B cell (primary cell): ENCODE data around the gene LY9. TPM values are rescaled to one million over a fixed set of nuclear protein-coding genes. Genes with fewer than 3 reads are reported as not detected.

Experiments used
- ATAC-seq: fragments of 200-7000 bp; cut with Tn5 transposase; one replicate; pipeline ENCODE4 v1.10.0; 2021; ENCODE audit warnings: low read depth, mild to moderate bottlenecking, moderate number of reproducible peaks, moderate library complexity
- CTCF ChIA-PET: fragments of 350-600 bp; sonication (Branson Sonifier 250); formaldehyde crosslinking; loops from one replicate; lab custom pipeline; 2021; ENCODE audit warnings: antibody characterized with exemption, inconsistent platforms; lab: Charles Lee
- POLR2A ChIA-PET: fragments of 350-600 bp; sonication (Branson Sonifier 250); formaldehyde crosslinking; loops from one replicate; lab custom pipeline; 2021; ENCODE audit warnings: antibody characterized with exemption; lab: Charles Lee
- DNase-seq: peaks from one replicate; pipeline ENCODE4 v3.0.0; 2013
- H2AFZ ChIP-seq: 2 replicates; pipeline ENCODE4 v1.6.1; 2012; ENCODE audit warnings: mild to moderate bottlenecking, low read depth, low read length; ENCODE audit not compliant: insufficient read depth, poor library complexity, severe bottlenecking
- H3K27ac ChIP-seq, 2 donors: 1 replicate in 1 of 2; 2 replicates in 1 of 2; pipeline ENCODE4 v1.5.1; 2012 to 2013; ENCODE audit warnings: low read length in 2 of 2, mild to moderate bottlenecking in 2 of 2, moderate library complexity in 1 of 2
- H3K27me3 ChIP-seq, 4 experiments: fragments of 200-600 bp in 1 of 4; sonication (generic) in 1 of 4; replicated peaks in 1 of 4; 1 replicate in 2 of 4; 2 replicates in 2 of 4; pipeline versions ENCODE4 v1.6.1 to v1.7.0; 2013 to 2016; ENCODE audit warnings: low read length in 3 of 4, mild to moderate bottlenecking in 2 of 4, mixed read lengths in 1 of 4, moderate library complexity in 1 of 4; ENCODE audit not compliant: insufficient read depth in 4 of 4, control insufficient read depth in 3 of 4; ENCODE audit errors: control extremely low read depth in 1 of 4
- H3K36me3 ChIP-seq, 2 experiments: replicated peaks in 1 of 2; 1 replicate in 1 of 2; 2 replicates in 1 of 2; pipeline versions ENCODE4 v1.6.1 to v1.7.1; 2013; ENCODE audit warnings: low read length in 1 of 2; ENCODE audit not compliant: insufficient read depth in 2 of 2, control insufficient read depth in 1 of 2; ENCODE audit errors: control extremely low read depth in 1 of 2, extremely low read depth in 1 of 2
- H3K4me1 ChIP-seq, 2 donors: fragments of 200-600 bp in 1 of 2; sonication (generic) in 1 of 2; 1 replicate in 1 of 2; 2 replicates in 1 of 2; pipeline versions ENCODE4 v1.5.1 to v1.6.1; 2013 to 2017; ENCODE audit warnings: low read length in 2 of 2; ENCODE audit not compliant: control insufficient read depth in 2 of 2, insufficient read depth in 2 of 2
- H3K4me2 ChIP-seq: replicated peaks from 2 replicates; pipeline ENCODE3; 2012; ENCODE audit warnings: mild to moderate bottlenecking, low read depth, low read length; ENCODE audit not compliant: poor library complexity, severe bottlenecking
- H3K4me3 ChIP-seq, 5 experiments: fragments of 200-600 bp in 1 of 5; sonication (generic) in 1 of 5; 1 replicate in 3 of 5; 2 replicates in 2 of 5; pipeline versions ENCODE4 v1.5.1 to v1.7.0; 2011 to 2016; ENCODE audit warnings: low read length in 4 of 5, mild to moderate bottlenecking in 4 of 5, low read depth in 2 of 5, control low read depth in 1 of 5, moderate library complexity in 1 of 5; ENCODE audit not compliant: insufficient read depth in 1 of 5; ENCODE audit errors: control extremely low read depth in 1 of 5, extremely low read depth in 1 of 5
- H3K79me2 ChIP-seq: fragments of 200-600 bp; sonication (generic); one replicate; pipeline ENCODE4 v1.6.0; 2016; ENCODE audit warnings: low read length; ENCODE audit not compliant: control insufficient read depth, insufficient read depth
- H3K9ac ChIP-seq: fragments of 200-600 bp; sonication (generic); 2 replicates; pipeline ENCODE4 v1.6.1; 2017; ENCODE audit warnings: mild to moderate bottlenecking, low read length, moderate library complexity
- H3K9me3 ChIP-seq, 3 donors: one replicate each; pipeline versions ENCODE4 v1.6.1 to v1.7.1; 2013; ENCODE audit warnings: low read length in 2 of 3; ENCODE audit not compliant: control insufficient read depth in 2 of 3, insufficient read depth in 1 of 3; ENCODE audit errors: control extremely low read depth in 1 of 3
- H4K20me1 ChIP-seq: 2 replicates; pipeline ENCODE4 v1.6.0; 2012; ENCODE audit warnings: mild to moderate bottlenecking, low read length; ENCODE audit not compliant: insufficient read depth, control insufficient read depth, poor library complexity, severe bottlenecking
- H3K27ac Mint-ChIP-seq: one replicate; pipeline ENCODE4 v1.8.0; 2021; ENCODE audit warnings: mixed read lengths
- H3K27me3 Mint-ChIP-seq: one replicate; pipeline ENCODE4 v1.8.0; 2021; ENCODE audit warnings: mixed read lengths
- H3K4me1 Mint-ChIP-seq: one replicate; pipeline ENCODE4 v1.8.0; 2021; ENCODE audit warnings: mixed read lengths
- H3K4me3 Mint-ChIP-seq: one replicate; pipeline ENCODE4 v1.8.0; 2021; ENCODE audit warnings: mixed read lengths
- H3K9me3 Mint-ChIP-seq: one replicate; pipeline ENCODE4 v1.8.0; 2022; ENCODE audit warnings: mixed read lengths; ENCODE audit not compliant: insufficient read depth
- EZH2 ChIP-seq: IDR thresholded peaks from 2 replicates; pipeline ENCODE4 v1.6.1; 2012; ENCODE audit warnings: borderline replicate concordance, low read depth, mild to moderate bottlenecking, moderate library complexity, low read length; ENCODE audit not compliant: insufficient read depth, poor library complexity, severe bottlenecking
- WGBS: methylation state at CpG from one replicate; pipeline ENCODE4 v1.1.5; 2013; ENCODE audit warnings: missing lambda C conversion rate; ENCODE audit not compliant: insufficient coverage; 5-methylcytosine and 5-hydroxymethylcytosine counted together
- intact Hi-C: fragments of 100-400 bp; cut with micrococcal nuclease; formaldehyde crosslinking; loops from one replicate; pipeline ENCODE4 v1.10.0; 2022
- polyA plus RNA-seq: library from polyadenylated mRNA; depleted of rRNA; stranded (reverse); fragments of >200 nt; gene quantifications from 2 replicates; pipeline ENCODE4 v1.2.3, GENCODE V29; 2012
- total RNA-seq, 2 donors: library from RNA; stranded (reverse); fragments of 120-200 nt in 1 of 2; gene quantifications; 1 replicate in 1 of 2; 2 replicates in 1 of 2; pipeline versions ENCODE4 v1.2.3 to v1.2.4, GENCODE V29; 2013 to 2022
- TF ChIP-seq, protein P1 (sequence below): fragments of 200-600 bp; IDR thresholded peaks from one replicate; pipeline ENCODE4 v1.8.0; 2022; ENCODE audit warnings: antibody characterized with exemption, mild to moderate bottlenecking

Gene LY9
- total and polyA plus RNA-seq, 2 donors (not counting 1 experiment from before 2014, with no cell fraction given) = 252 to 365 TPM

DNA sequence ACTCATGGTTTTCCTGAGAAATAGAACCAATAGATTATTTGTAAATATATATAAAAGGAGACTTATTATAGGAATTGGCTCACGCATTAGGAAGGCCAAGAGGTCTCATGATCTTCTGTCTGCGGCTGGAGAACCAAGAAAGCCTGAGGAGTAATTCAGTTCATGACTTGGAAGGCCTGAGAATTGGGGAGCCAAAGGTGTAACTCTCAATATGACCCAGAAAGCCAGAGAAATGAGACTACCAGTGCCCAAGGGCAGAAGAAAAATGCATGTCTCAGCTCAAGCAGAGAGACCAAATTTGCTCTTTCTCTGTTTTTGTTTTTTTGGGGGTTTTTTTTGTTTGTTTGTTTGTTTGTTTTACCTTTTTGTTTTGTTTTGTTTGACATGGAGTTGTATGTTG is 37.5 kb upstream of the LY9 start:
- Mint-ChIP-seq H3K27ac (no peak overlapping the region), H3K27me3 (no peaks in the 10 kb centered on the region), H3K4me3 (no peak overlapping the region), H3K9me3 (no peaks in the 10 kb centered on the region), H3K4me1 (no peaks in the 10 kb centered on the region)
- Histone ChIP-seq H3K4me2 (no peak overlapping the region), H3K27ac (no peak overlapping the region), H3K4me3 (no peak overlapping the region), H3K9me3 (peaks cover 0 to 1% (median 0%) of the 10 kb centered on the region in 3 donors), H3K27me3 (no peaks in the 10 kb centered on the region), H2AFZ (no peak overlapping the region), H3K79me2 (no peaks in the 10 kb centered on the region), H3K9ac (no peak overlapping the region), H3K36me3 (no peaks in the 10 kb centered on the region), H3K4me1 (no peaks in the 10 kb centered on the region), H4K20me1 (no peaks in the 10 kb centered on the region)
- WGBS = 100% methylated on average over 1 of the region's 2 CpGs
- ChIA-PET POLR2A (no interaction called here), CTCF (no interaction called here)
- DNase-seq (no peak), ATAC-seq (no peak)
- intact Hi-C loops = no loop called here
- TF ChIP-seq, protein P1, sequence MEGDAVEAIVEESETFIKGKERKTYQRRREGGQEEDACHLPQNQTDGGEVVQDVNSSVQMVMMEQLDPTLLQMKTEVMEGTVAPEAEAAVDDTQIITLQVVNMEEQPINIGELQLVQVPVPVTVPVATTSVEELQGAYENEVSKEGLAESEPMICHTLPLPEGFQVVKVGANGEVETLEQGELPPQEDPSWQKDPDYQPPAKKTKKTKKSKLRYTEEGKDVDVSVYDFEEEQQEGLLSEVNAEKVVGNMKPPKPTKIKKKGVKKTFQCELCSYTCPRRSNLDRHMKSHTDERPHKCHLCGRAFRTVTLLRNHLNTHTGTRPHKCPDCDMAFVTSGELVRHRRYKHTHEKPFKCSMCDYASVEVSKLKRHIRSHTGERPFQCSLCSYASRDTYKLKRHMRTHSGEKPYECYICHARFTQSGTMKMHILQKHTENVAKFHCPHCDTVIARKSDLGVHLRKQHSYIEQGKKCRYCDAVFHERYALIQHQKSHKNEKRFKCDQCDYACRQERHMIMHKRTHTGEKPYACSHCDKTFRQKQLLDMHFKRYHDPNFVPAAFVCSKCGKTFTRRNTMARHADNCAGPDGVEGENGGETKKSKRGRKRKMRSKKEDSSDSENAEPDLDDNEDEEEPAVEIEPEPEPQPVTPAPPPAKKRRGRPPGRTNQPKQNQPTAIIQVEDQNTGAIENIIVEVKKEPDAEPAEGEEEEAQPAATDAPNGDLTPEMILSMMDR = no peak
- TF ChIP-seq EZH2 = no peak

- Histone ChIP-seq H2AFZ (no peak overlapping the region), H3K9me3 (peaks cover 0 to 1% (median 0%) of the 10 kb centered on the region in 3 donors), H3K27ac (no peak overlapping the region), H3K4me2 (no peak overlapping the region), H3K9ac (no peak overlapping the region), H3K79me2 (no peaks in the 10 kb centered on the region), H3K4me3 (no peak overlapping the region), H3K36me3 (no peaks in the 10 kb centered on the region), H3K4me1 (no peaks in the 10 kb centered on the region), H4K20me1 (no peaks in the 10 kb centered on the region), H3K27me3 (no peaks in the 10 kb centered on the region)
- CTCF ChIA-PET = no interaction called here
- no peaks in the 10 kb centered on the region for H3K4me1 Mint-ChIP-seq
- TF ChIP-seq, protein P1 = no peak
- no peak for TF ChIP-seq EZH2
- DNase-seq (no peak), ATAC-seq (no peak)
- no peaks in the 10 kb centered on the region for H3K9me3 Mint-ChIP-seq
- no peaks in the 10 kb centered on the region for H3K27me3 Mint-ChIP-seq
- H3K27ac Mint-ChIP-seq = no peak overlapping the region
- POLR2A ChIA-PET = no interaction called here
- H3K4me3 Mint-ChIP-seq = no peak overlapping the region
- intact Hi-C loops = no loop called here
These were observed 36.2 kb upstream of the LY9 start for GRCh38 chr1:160759740-160760139.
